ENCODE data around the gene PHLDA2.

- TF ChIP-seq CTCF (IDR thresholded peaks at IDR 0.05) (no peak), POLR2AphosphoS5 (IDR thresholded peaks at IDR 0.05) (no peak)
Observed at GRCh38 chr11:2931771-2932738, 2.8 kb upstream of the PHLDA2 start.
